Activated T-cell treated with anti-CD3 and anti-CD28 coated beads, Interleukin-2, amount 50 U/mL, for 72 hours (primary cell): ENCODE measurements around the gene KCNN1. TPM values are rescaled to one million over a fixed set of nuclear protein-coding genes. Genes with fewer than 3 reads are reported as not detected.

ENCODE experiments used
- ATAC-seq, 2 donors: fragments of 150-1000 bp; cut with Tn5 transposase; replicated peaks in 1 of 2; 2 replicates each; pipeline ENCODE4 v1.10.0; 2021; ENCODE audit warnings: moderate library complexity in 2 of 2, mild to moderate bottlenecking in 1 of 2
- DNase-seq, 2 donors: peaks; one replicate each; pipeline ENCODE4 v3.0.0; 2021 to 2022; ENCODE audit warnings: mixed read lengths in 1 of 2
- H3K27ac Mint-ChIP-seq: one replicate; pipeline ENCODE4 v1.8.0; 2022; ENCODE audit warnings: mild to moderate bottlenecking, moderate library complexity, mixed read lengths
- H3K27me3 Mint-ChIP-seq: one replicate; pipeline ENCODE4 v1.8.0; 2022; ENCODE audit warnings: low read depth, mixed read lengths
- H3K36me3 Mint-ChIP-seq, 2 donors: one replicate each; pipeline ENCODE4 v1.8.0; 2022; ENCODE audit warnings: mixed read lengths in 2 of 2, mild to moderate bottlenecking in 1 of 2; ENCODE audit not compliant: insufficient read depth in 2 of 2
- H3K4me1 Mint-ChIP-seq: one replicate; pipeline ENCODE4 v1.8.0; 2022; ENCODE audit warnings: low read depth, mixed read lengths
- H3K4me3 Mint-ChIP-seq, 2 donors: one replicate each; pipeline ENCODE4 v1.8.0; 2022; ENCODE audit warnings: mild to moderate bottlenecking in 2 of 2, mixed read lengths in 2 of 2, moderate library complexity in 2 of 2
- H3K9me3 Mint-ChIP-seq, 2 donors: one replicate each; pipeline ENCODE4 v1.8.0; 2022; ENCODE audit warnings: mixed read lengths in 2 of 2
- total RNA-seq, 2 donors: library from RNA; stranded (reverse); gene quantifications; one replicate each; pipeline ENCODE4 v1.2.3, GENCODE V29; 2022

KCNN1 gene
- total RNA-seq, 2 donors from 2014 or later, result 0.69 to 1.2 TPM

GRCh38 chr19:17988161-17988560 lies 21.3 kb downstream of the KCNN1 start:
- no peak for ATAC-seq
- Mint-ChIP-seq H3K4me1 (no peaks in the 10 kb centered on the region), H3K27me3 (no peaks in the 10 kb centered on the region), H3K36me3 (no peaks in the 10 kb centered on the region), H3K9me3 (no peaks in the 10 kb centered on the region), H3K4me3 (no peak overlapping the region), H3K27ac (no peak overlapping the region)
- DNase-seq, result no peak

- Mint-ChIP-seq H3K4me3 (no peak overlapping the region), H3K9me3 (no peaks in the 10 kb centered on the region)
These were observed 22.7 kb downstream of the KCNN1 start for GRCh38 chr19:17989425-17990094.

GRCh38 chr19:17993076-17993813 lies 26.3 kb downstream of the KCNN1 start:
- no peaks in the 10 kb centered on the region for H3K9me3 Mint-ChIP-seq
- ATAC-seq, result no peak
- H3K36me3 Mint-ChIP-seq, result no peaks in the 10 kb centered on the region
- H3K27ac Mint-ChIP-seq, result no peak overlapping the region
- H3K4me1 Mint-ChIP-seq, result peaks cover 9% of the 10 kb centered on the region
- DNase-seq, result no peak
- no peak overlapping the region for H3K4me3 Mint-ChIP-seq
- no peaks in the 10 kb centered on the region for H3K27me3 Mint-ChIP-seq

More at GRCh38 chr19:17989425-17990094, 22.7 kb downstream of the KCNN1 start:
- Mint-ChIP-seq H3K36me3 (no peaks in the 10 kb centered on the region), H3K27me3 (no peaks in the 10 kb centered on the region), H3K4me1 (no peaks in the 10 kb centered on the region), H3K27ac (no peak overlapping the region)
- DNase-seq (no peak), ATAC-seq (no peak)

GRCh38 chr19:17996826-17997316 lies 30.0 kb downstream of the KCNN1 start:
- DNase-seq (peak; percentile 88 to 94), ATAC-seq (peak; percentile 56 to 64)
- Mint-ChIP-seq H3K27me3 (no peaks in the 10 kb centered on the region), H3K27ac (no peak overlapping the region), H3K4me1 (peaks cover 22% of the 10 kb centered on the region), H3K9me3 (no peaks in the 10 kb centered on the region), H3K36me3 (no peaks in the 10 kb centered on the region), H3K4me3 (no peak overlapping the region)

- H3K9me3 Mint-ChIP-seq, result no peaks in the 10 kb centered on the region
- ATAC-seq, result no peak
- H3K27me3 Mint-ChIP-seq, result no peaks in the 10 kb centered on the region
- DNase-seq, result no peak
- no peak overlapping the region for H3K27ac Mint-ChIP-seq
- no peak overlapping the region for H3K4me3 Mint-ChIP-seq
- H3K4me1 Mint-ChIP-seq, result peaks cover 22% of the 10 kb centered on the region
- H3K36me3 Mint-ChIP-seq, result peaks cover 1 to 4% of the 10 kb centered on the region in 2 donors
These were observed 31.3 kb downstream of the KCNN1 start for GRCh38 chr19:17997969-17998826.

GRCh38 chr19:17998827-17999150 lies 31.9 kb downstream of the KCNN1 start:
- ATAC-seq, result no peak
- Mint-ChIP-seq H3K4me1 (peaks cover 22% of the 10 kb centered on the region), H3K36me3 (peaks cover 1 to 4% of the 10 kb centered on the region in 2 donors), H3K4me3 (peak overlapping the region in 1 of 2 donors; percentile 1), H3K27me3 (no peaks in the 10 kb centered on the region), H3K27ac (no peak overlapping the region), H3K9me3 (no peaks in the 10 kb centered on the region)
- DNase-seq, result no peak

- Mint-ChIP-seq H3K9me3 (no peaks in the 10 kb centered on the region), H3K27ac (peak overlapping the region; percentile 87), H3K4me1 (peaks cover 22% of the 10 kb centered on the region), H3K4me3 (peak overlapping the region; percentile 74 to 86), H3K36me3 (peaks cover 2 to 5% of the 10 kb centered on the region in 2 donors), H3K27me3 (no peaks in the 10 kb centered on the region)
- no peak for ATAC-seq
- DNase-seq, result no peak
These were observed 33.0 kb downstream of the KCNN1 start for GRCh38 chr19:17999684-18000479.

- H3K27ac Mint-ChIP-seq, result peak overlapping the region; percentile 87
- peak overlapping the region; percentile 74 to 86 for H3K4me3 Mint-ChIP-seq
- DNase-seq (no peak), ATAC-seq (peak in 1 of 2 donors; percentile 1)
- H3K27me3 Mint-ChIP-seq, result no peaks in the 10 kb centered on the region
- H3K4me1 Mint-ChIP-seq, result peaks cover 22% of the 10 kb centered on the region
- H3K9me3 Mint-ChIP-seq, result no peaks in the 10 kb centered on the region
- peaks cover 3 to 5% of the 10 kb centered on the region in 2 donors for H3K36me3 Mint-ChIP-seq
These were observed 33.6 kb downstream of the KCNN1 start for GRCh38 chr19:18000480-18000914.

- peaks cover 22% of the 10 kb centered on the region for H3K4me1 Mint-ChIP-seq
- no peaks in the 10 kb centered on the region for H3K9me3 Mint-ChIP-seq
- no peaks in the 10 kb centered on the region for H3K27me3 Mint-ChIP-seq
- H3K4me3 Mint-ChIP-seq, result peak overlapping the region; percentile 91 to 93
- DNase-seq (peak; percentile 96), ATAC-seq (peak; percentile 89 to 90)
- peaks cover 3 to 5% of the 10 kb centered on the region in 2 donors for H3K36me3 Mint-ChIP-seq
- peak overlapping the region; percentile 87 for H3K27ac Mint-ChIP-seq
These were observed 34.2 kb downstream of the KCNN1 start for GRCh38 chr19:18000915-18001776.

- Mint-ChIP-seq H3K36me3 (peaks cover 4 to 10% of the 10 kb centered on the region in 2 donors), H3K27ac (no peak overlapping the region), H3K4me3 (peak overlapping the region; percentile 91 to 93), H3K27me3 (no peaks in the 10 kb centered on the region), H3K4me1 (peaks cover 25% of the 10 kb centered on the region), H3K9me3 (no peaks in the 10 kb centered on the region)
- DNase-seq, result no peak
- no peak for ATAC-seq
These were observed 35.0 kb downstream of the KCNN1 start for GRCh38 chr19:18001777-18002345.

GRCh38 chr19:18002347-18002850 lies 35.5 kb downstream of the KCNN1 start:
- H3K27ac Mint-ChIP-seq, result peak overlapping the region; percentile 46

More at GRCh38 chr19:18002347-18002850, 35.5 kb downstream of the KCNN1 start:
- Mint-ChIP-seq H3K36me3 (peaks cover 5 to 13% of the 10 kb centered on the region in 2 donors), H3K27me3 (no peaks in the 10 kb centered on the region), H3K9me3 (no peaks in the 10 kb centered on the region), H3K4me3 (peak overlapping the region; percentile 91 to 93), H3K4me1 (peaks cover 25% of the 10 kb centered on the region)
- DNase-seq (no peak), ATAC-seq (no peak)
